ENCODE measurements around the gene ZNF165.

GRCh38 chr6:28078836-28079235 is 1.5 kb upstream of the ZNF165 start:
- TF ChIP-seq, protein P1, sequence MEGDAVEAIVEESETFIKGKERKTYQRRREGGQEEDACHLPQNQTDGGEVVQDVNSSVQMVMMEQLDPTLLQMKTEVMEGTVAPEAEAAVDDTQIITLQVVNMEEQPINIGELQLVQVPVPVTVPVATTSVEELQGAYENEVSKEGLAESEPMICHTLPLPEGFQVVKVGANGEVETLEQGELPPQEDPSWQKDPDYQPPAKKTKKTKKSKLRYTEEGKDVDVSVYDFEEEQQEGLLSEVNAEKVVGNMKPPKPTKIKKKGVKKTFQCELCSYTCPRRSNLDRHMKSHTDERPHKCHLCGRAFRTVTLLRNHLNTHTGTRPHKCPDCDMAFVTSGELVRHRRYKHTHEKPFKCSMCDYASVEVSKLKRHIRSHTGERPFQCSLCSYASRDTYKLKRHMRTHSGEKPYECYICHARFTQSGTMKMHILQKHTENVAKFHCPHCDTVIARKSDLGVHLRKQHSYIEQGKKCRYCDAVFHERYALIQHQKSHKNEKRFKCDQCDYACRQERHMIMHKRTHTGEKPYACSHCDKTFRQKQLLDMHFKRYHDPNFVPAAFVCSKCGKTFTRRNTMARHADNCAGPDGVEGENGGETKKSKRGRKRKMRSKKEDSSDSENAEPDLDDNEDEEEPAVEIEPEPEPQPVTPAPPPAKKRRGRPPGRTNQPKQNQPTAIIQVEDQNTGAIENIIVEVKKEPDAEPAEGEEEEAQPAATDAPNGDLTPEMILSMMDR (conservative IDR thresholded peaks at IDR 0.05 in 1 of 2, IDR thresholded peaks at IDR 0.05 in 1 of 2; ENCODE audit: low read depth in 1 of 2, low read length in 2 of 2), result no peak
- no peak for TF ChIP-seq EZH2 (IDR thresholded peaks at IDR 0.05; ENCODE audit: low read length, missing control alignments)

Data from fibroblast of lung (primary cell).